Heart right ventricle (tissue), 16 donors: ENCODE results near the gene AFMID. TPM values are rescaled to one million over a fixed set of nuclear protein-coding genes. Genes with fewer than 3 reads are reported as not detected.

ENCODE experiments used
- ATAC-seq, 8 donors: fragments of 200-7000 bp; cut with Tn5 transposase; one replicate each; pipeline ENCODE4 v1.9.1; 2020; ENCODE audit warnings: mild to moderate bottlenecking in 8 of 8, moderate library complexity in 8 of 8, moderate number of reproducible peaks in 1 of 8
- DNase-seq, 2 donors: peaks; one replicate each; pipeline ENCODE4 v3.0.0-alpha.2; 2020
- H3K27ac ChIP-seq, 10 donors: fragments of 200-600 bp; sonication (generic) in 2 of 10; one replicate each; pipeline versions ENCODE4 v1.5.0 to v1.8.0; 2020 to 2022; ENCODE audit warnings: mild to moderate bottlenecking in 3 of 10
- H3K27me3 ChIP-seq, 7 donors: fragments of 200-600 bp; one replicate each; pipeline ENCODE4 v1.8.0; 2021 to 2022; ENCODE audit warnings: mild to moderate bottlenecking in 2 of 7
- H3K36me3 ChIP-seq, 9 donors: fragments of 200-600 bp; sonication (generic) in 1 of 9; one replicate each; pipeline versions ENCODE4 v1.5.0 to v1.8.0; 2020 to 2022; ENCODE audit warnings: mild to moderate bottlenecking in 2 of 9
- H3K4me1 ChIP-seq, 9 donors: fragments of 200-600 bp; sonication (generic) in 1 of 9; one replicate each; pipeline versions ENCODE4 v1.5.0 to v1.8.0; 2020 to 2022; ENCODE audit warnings: mild to moderate bottlenecking in 4 of 9
- H3K4me3 ChIP-seq, 10 donors: fragments of 200-600 bp; sonication (generic) in 2 of 10; one replicate each; pipeline versions ENCODE4 v1.5.0 to v1.8.0; 2020 to 2022; ENCODE audit warnings: mild to moderate bottlenecking in 7 of 10, moderate library complexity in 2 of 10
- H3K9me3 ChIP-seq, 11 donors: fragments of 200-600 bp in 10 of 11; sonication (generic) in 2 of 11; one replicate each; pipeline versions ENCODE4 v1.5.0 to v1.8.0; 2013 to 2022; ENCODE audit warnings: mild to moderate bottlenecking in 2 of 11, control low read depth in 1 of 11, moderate library complexity in 1 of 11
- CTCF ChIP-seq, 9 donors: fragments of 200-600 bp; sonication (generic) in 2 of 9; IDR thresholded peaks; one replicate each; pipeline versions ENCODE4 v1.5.0 to v1.8.0; 2021 to 2022; ENCODE audit warnings: antibody characterized with exemption in 9 of 9, mild to moderate bottlenecking in 5 of 9, moderate library complexity in 1 of 9
- WGBS, 2 donors: extraction: QIAGEN DNeasy Blood & Tissue Kit; methylation state at CpG; one replicate each; pipeline ENCODE4 v1.1.7; 2013; ENCODE audit warnings: inconsistent platforms in 1 of 2; 5-methylcytosine and 5-hydroxymethylcytosine counted together
- intact Hi-C, 10 donors: fragments of 100-400 bp; cut with DNase I; formaldehyde crosslinking; loops; one replicate each; pipeline versions ENCODE4 v1.11.1 to v1.14.2; 2022
- polyA plus RNA-seq, 2 donors: library from polyadenylated mRNA; stranded (reverse); fragments of 200-250 nt; gene quantifications; one replicate each; pipeline ENCODE4 v1.2.3, GENCODE V29; 2013
- total RNA-seq, 10 donors: library from RNA; stranded (reverse); fragmentation: NEBNext Ultra II Directional in 3 of 10; extraction: Animal tissue kit (Norgen Biotek cat#: 25700) in 3 of 10; gene quantifications; one replicate each; pipeline versions ENCODE4 v1.2.1 to v1.2.4, GENCODE V29; 2021 to 2023
- donor health status: Arrhythmogenic right ventricular cardiomyopathy.
- donor health status: ischemic (EF 13 %, LVEDD 7.1; RV severe dilation, severe dysfunction).
- donor health status: healthy with polysubstance abuse.
- donor health status: DM: no; HTN: yes; CAD: no.
- donor health status: DM: no; HTN: no; CAD: no.
- donor health status: ischemic (EF 25% LVEDD 6.9; RV normal size, moderate dysfunction).
- donor health status: ischemic (EF 25% LVEDD 5.7; RV mildly dilated, moderate dysfunction).
- donor health status: healthy.
- donor health status: DM: yes; HTN: yes; CAD: no.
- donor health status: Ischemic cardiomyopathy.
- donor health status: ischemic (EF 35%, LVEDD 5.7; RV mildly dilated, moderate dysfunction).
- donor health status: nonischemic (EF 11% LVEDD 7.7; RV severe dilation, severe dysfunction).
- donor health status: DM: yes; HTN: yes; CAD: no.
- donor health status: PGD.
- donor health status: ischemic (EF 29% LVEDD 5.4; RV normal size, mild dysfunction).
- donor health status: nonischemic (EF 23%, LVEDD 6.1; RV moderate dilation, normal function).

The AFMID gene
- total and polyA plus RNA-seq, 12 donors: 13.0 to 42.4 (median 28.2) TPM

DNA sequence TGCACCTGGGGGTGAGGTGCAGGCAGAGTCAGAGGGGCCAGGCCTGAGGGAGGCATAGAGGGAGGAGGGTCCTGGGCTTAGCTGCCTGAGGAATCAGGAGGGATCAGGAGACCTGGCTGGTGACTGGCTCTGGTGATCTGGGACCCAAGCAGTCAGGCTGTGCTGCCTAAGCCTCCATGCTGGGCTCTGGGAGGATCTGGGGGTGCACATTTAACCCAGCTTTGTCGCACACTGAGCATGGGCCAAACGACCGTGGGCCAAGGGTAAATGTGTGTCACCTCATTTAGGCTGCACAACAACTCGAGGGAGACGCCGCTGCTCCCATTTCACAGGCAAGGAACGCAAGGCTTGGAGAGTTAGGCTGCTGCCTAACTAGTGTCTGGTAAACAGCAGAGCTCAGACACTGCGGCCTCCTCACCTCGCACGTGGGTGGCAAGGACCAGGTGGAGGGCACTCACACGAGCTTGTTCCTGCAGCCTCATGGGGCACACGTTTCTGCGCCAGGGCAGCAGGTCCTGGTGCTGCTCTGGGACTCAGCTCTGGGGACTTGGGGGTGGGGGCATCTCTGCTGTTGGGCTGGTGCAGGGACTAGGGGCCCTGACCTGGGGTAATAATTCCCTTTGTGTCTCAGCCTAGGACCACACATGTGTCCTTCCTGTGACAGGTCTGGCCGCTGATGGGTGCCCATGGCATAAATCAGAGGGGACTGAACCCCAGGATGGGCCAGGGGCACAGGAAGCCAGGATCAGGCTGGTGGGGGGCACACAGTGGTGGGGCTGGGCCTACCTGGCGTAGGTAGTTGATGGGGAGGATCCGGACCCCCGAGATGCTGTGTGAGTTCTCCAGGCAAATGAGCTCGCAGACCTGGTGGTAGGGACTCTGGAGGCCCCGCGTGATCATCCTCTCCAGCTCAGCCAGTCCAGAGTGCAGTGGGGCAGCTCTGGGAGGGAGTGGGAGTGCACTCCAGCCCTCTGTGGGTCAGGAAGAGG is 63.0 kb downstream of the AFMID start:
- peaks cover 0 to 36% (median 18%) of the 10 kb centered on the region in 9 donors for H3K4me1 ChIP-seq
- DNase-seq: no peak
- H3K27ac ChIP-seq: peak overlapping the region in 1 of 10 donors; percentile 80

GRCh38 chr17:78250891-78251772 is 64.0 kb downstream of the AFMID start:
- intact Hi-C loops: loop anchor here in 9 of 10 donors (1.0 to 5.0 kb wide), 7 partner anchors 64 to 234 kb away; partner anchors contain the start of genes AFMID (in 2 of the 9) and TK1 (in 2 of the 9)
- H3K27ac ChIP-seq: peak overlapping the region in 1 of 10 donors; percentile 63
- H3K4me3 ChIP-seq: peak overlapping the region in 1 of 10 donors; percentile 25

More for the DNA sequence above, 63.0 kb downstream of the AFMID start:
- no peak for ATAC-seq
- TF ChIP-seq CTCF (IDR thresholded peaks at IDR 0.05): no peak
- Histone ChIP-seq H3K9me3 (no peaks in the 10 kb centered on the region), H3K27me3 (no peaks in the 10 kb centered on the region), H3K36me3 (no peaks in the 10 kb centered on the region), H3K4me3 (peak overlapping the region in 1 of 10 donors; percentile 25)
- WGBS, 2 donors: 73 to 74% methylated on average over 20 of the region's 20 CpGs
- intact Hi-C loops: loop anchor here in 9 of 10 donors (2.0 to 10.0 kb wide), 9 partner anchors 27 to 233 kb away; partner anchors contain the start of genes AFMID (in 2 of the 9), TK1 (in 2 of the 9) and TMC6 (in 1 of the 9)

DNA sequence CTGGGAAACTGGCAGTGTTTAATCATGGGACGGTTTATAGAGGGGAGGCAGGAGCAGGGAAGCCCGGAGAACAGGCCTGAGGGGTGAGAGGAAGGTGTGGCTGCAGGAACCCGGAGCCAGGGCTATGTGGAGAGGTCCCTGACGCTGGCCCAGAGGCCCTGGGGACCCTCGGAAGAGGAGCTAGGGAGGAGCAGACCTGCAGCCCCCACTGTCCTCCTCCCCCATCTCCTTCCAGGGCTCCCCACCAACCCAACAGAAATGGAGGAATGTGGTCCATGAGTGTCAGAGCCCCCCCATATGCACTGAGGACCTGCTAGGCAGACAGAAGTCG is 64.6 kb downstream of the AFMID start:
- Histone ChIP-seq H3K4me1 (peaks cover 0 to 53% (median 27%) of the 10 kb centered on the region in 9 donors), H3K27ac (peak overlapping the region in 1 of 10 donors; percentile 63), H3K27me3 (no peaks in the 10 kb centered on the region), H3K36me3 (no peaks in the 10 kb centered on the region), H3K9me3 (no peaks in the 10 kb centered on the region), H3K4me3 (peak overlapping the region in 1 of 10 donors; percentile 10)
- 72% methylated on average over 6 of the region's 6 CpGs for WGBS, 2 donors
- DNase-seq (no peak), ATAC-seq (peak in 1 of 8 donors; percentile 1)
- TF ChIP-seq CTCF (IDR thresholded peaks at IDR 0.05): no peak
- intact Hi-C loops: loop anchor here in 9 of 10 donors (1.0 to 5.0 kb wide), 7 partner anchors 64 to 234 kb away; partner anchors contain the start of genes AFMID (in 2 of the 9) and TK1 (in 2 of the 9)

More at GRCh38 chr17:78250891-78251772, 64.0 kb downstream of the AFMID start:
- TF ChIP-seq CTCF (IDR thresholded peaks at IDR 0.05): peak; percentile 99 to 100 (median 100)
- DNase-seq (peak; percentile 82 to 87), ATAC-seq (peak; percentile 63 to 82 (median 78))
- Histone ChIP-seq H3K9me3 (no peaks in the 10 kb centered on the region), H3K36me3 (no peaks in the 10 kb centered on the region), H3K27me3 (no peaks in the 10 kb centered on the region), H3K4me1 (peaks cover 0 to 47% (median 21%) of the 10 kb centered on the region in 9 donors)
- 30 to 33% methylated on average over 27 of the region's 27 CpGs for WGBS, 2 donors
